Endothelial cell of umbilical vein (primary cell): ENCODE results near the gene B4GALT6. TPM values are rescaled to one million over a fixed set of nuclear protein-coding genes. Genes with fewer than 3 reads are reported as not detected.

Experiments used
- BruUV-seq: library from RNA; stranded (reverse); fragments of 400-500 nt; replicated peaks from 2 replicates; lab custom pipeline; 2021; lab: Mats Ljungman, UMichigan
- CTCF ChIA-PET: fragments of 300-600, 350-600 bp; sonication (Branson Sonifier 250); formaldehyde crosslinking; loops from one replicate; lab custom pipeline; 2021; ENCODE audit warnings: antibody characterized with exemption, inconsistent platforms; lab: Charles Lee
- POLR2A ChIA-PET: fragments of 300-600, 350-600 bp; sonication (Branson Sonifier 250); formaldehyde crosslinking; loops from one replicate; lab custom pipeline; 2021; ENCODE audit warnings: antibody characterized with exemption, inconsistent platforms; lab: Charles Lee
- DNase-seq: peaks from one replicate; pipeline ENCODE4 v3.0.0-alpha.2; 2011; ENCODE audit warnings: low read depth, low spot score
- FAIRE-seq: peaks from 2 replicates; lab custom pipeline; 2011; peaks lifted over from hg19 to GRCh38; lab: Jason Lieb, UNC
- H2AFZ ChIP-seq: 2 replicates; pipeline ENCODE4 v1.6.0; 2012; ENCODE audit warnings: low read depth, low read length, control low read depth, inconsistent platforms
- H3K27ac ChIP-seq: 2 replicates; pipeline ENCODE4 v1.5.1; 2011; ENCODE audit warnings: low read depth, mild to moderate bottlenecking, control low read depth, low read length, moderate library complexity; ENCODE audit not compliant: insufficient read depth
- H3K27me3 ChIP-seq, 2 experiments: 2 replicates each; pipeline versions ENCODE4 v1.6.0 to v1.6.1; 2011; ENCODE audit warnings: low read length in 2 of 2, mixed read lengths in 1 of 2; ENCODE audit not compliant: control insufficient read depth in 2 of 2, insufficient read depth in 2 of 2
- H3K36me3 ChIP-seq, 2 experiments: 2 replicates in 1 of 2; 3 replicates in 1 of 2; pipeline ENCODE4 v1.5.1; 2011; ENCODE audit warnings: low read length in 2 of 2, mild to moderate bottlenecking in 1 of 2, moderate library complexity in 1 of 2; ENCODE audit not compliant: control insufficient read depth in 2 of 2, insufficient read depth in 2 of 2; ENCODE audit errors: extremely low read depth in 1 of 2
- H3K4me1 ChIP-seq: 3 replicates; pipeline ENCODE4 v1.5.1; 2011; ENCODE audit warnings: mild to moderate bottlenecking, low read length; ENCODE audit not compliant: control insufficient read depth, insufficient read depth; ENCODE audit errors: extremely low read depth
- H3K4me2 ChIP-seq: 2 replicates; pipeline ENCODE4 v1.6.1; 2011; ENCODE audit warnings: low read length, control low read depth, mixed read lengths; ENCODE audit not compliant: insufficient read depth
- H3K4me3 ChIP-seq, 3 experiments: fragments of 200-600 bp in 1 of 3; sonication (generic), shearing (Covaris generic) in 1 of 3; replicated peaks in 1 of 3; 2 replicates each; pipeline ENCODE4 v1.5.1; 2011 to 2016; ENCODE audit warnings: control low read depth in 3 of 3, low read length in 3 of 3, mild to moderate bottlenecking in 2 of 3, inconsistent platforms in 1 of 3, low read depth in 1 of 3, moderate library complexity in 1 of 3; ENCODE audit not compliant: insufficient read depth in 1 of 3
- H3K79me2 ChIP-seq: 2 replicates; pipeline ENCODE4 v1.6.0; 2012; ENCODE audit warnings: low read length, inconsistent platforms; ENCODE audit not compliant: control insufficient read depth, insufficient read depth
- H3K9ac ChIP-seq: replicated peaks from 2 replicates; pipeline ENCODE3; 2011; ENCODE audit warnings: low read length, control low read depth; ENCODE audit not compliant: insufficient read depth; ENCODE audit errors: extremely low read depth
- H3K9me1 ChIP-seq: replicated peaks from 3 replicates; pipeline ENCODE4 v1.6.0; 2011; ENCODE audit warnings: mild to moderate bottlenecking, low read length; ENCODE audit not compliant: control insufficient read depth, insufficient read depth; ENCODE audit errors: extremely low read depth
- H3K9me3 ChIP-seq: replicated peaks from 2 replicates; pipeline ENCODE4 v1.5.1; 2012; ENCODE audit warnings: low read length, inconsistent platforms; ENCODE audit not compliant: control insufficient read depth, insufficient read depth
- H4K20me1 ChIP-seq: replicated peaks from 2 replicates; pipeline ENCODE3; 2011; ENCODE audit warnings: mild to moderate bottlenecking, low read length; ENCODE audit not compliant: control insufficient read depth, insufficient read depth; ENCODE audit errors: extremely low read depth
- EZH2 ChIP-seq: IDR thresholded peaks from 2 replicates; pipeline ENCODE4 v1.6.1; 2012; ENCODE audit warnings: borderline replicate concordance, low read depth, mild to moderate bottlenecking, moderate library complexity, low read length, inconsistent platforms; ENCODE audit not compliant: severe bottlenecking
- FOS ChIP-seq: IDR thresholded peaks from 2 replicates; pipeline ENCODE4 v1.6.1; 2011; ENCODE audit warnings: mild to moderate bottlenecking, low read length, moderate library complexity, borderline replicate concordance; ENCODE audit not compliant: insufficient read depth
- GATA2 ChIP-seq: IDR thresholded peaks from 2 replicates; pipeline ENCODE4 v1.7.0; 2011; ENCODE audit warnings: low read depth, mild to moderate bottlenecking, moderate library complexity, mixed read lengths, low read length; ENCODE audit not compliant: insufficient read length, insufficient read depth
- JUN ChIP-seq: IDR thresholded peaks from 2 replicates; pipeline ENCODE4 v1.6.1; 2011; ENCODE audit warnings: borderline replicate concordance, low read depth; ENCODE audit not compliant: insufficient read length, insufficient read depth
- MYC ChIP-seq: IDR thresholded peaks from one replicate; pipeline ENCODE4 v1.6.1; 2011; ENCODE audit warnings: mild to moderate bottlenecking, low read depth, low read length
- POLR2A ChIP-seq: IDR thresholded peaks from 2 replicates; pipeline ENCODE4 v1.6.1; 2012; ENCODE audit warnings: low read depth, mild to moderate bottlenecking, control low read depth, low read length
- POLR2AphosphoS5 ChIP-seq: IDR thresholded peaks from 2 replicates; pipeline ENCODE4 v1.6.1; 2012; ENCODE audit warnings: low read depth, mild to moderate bottlenecking, control low read depth, low read length, moderate library complexity; ENCODE audit not compliant: insufficient read depth
- dilution Hi-C: fragments of 300-500 bp; cut with MboI; formaldehyde crosslinking; loops from one replicate; pipeline ENCODE4 v1.15.0; 2019; ENCODE audit warnings: low sequenced_read_pairs; ENCODE audit not compliant: extremely low pct_ligation_motif_present
- intact Hi-C: fragments of 100-400 bp; cut with micrococcal nuclease; formaldehyde crosslinking; loops from one replicate; pipeline ENCODE4 v1.10.0; 2022
- polyA plus RNA-seq, 4 experiments: library from polyadenylated mRNA; depleted of rRNA in 3 of 4; stranded (reverse) in 3 of 4; unstranded in 1 of 4; fragments of >200 nt; gene quantifications; 2 replicates each; pipeline versions ENCODE4 v1.2.1 to v1.2.3, GENCODE V29; 2011 to 2012; ENCODE audit warnings: missing spikeins in 1 of 4
- total RNA-seq: library from RNA; stranded (reverse); gene quantifications from 2 replicates; pipeline ENCODE4 v1.2.3, GENCODE V29; 2021
- TF ChIP-seq, protein P1 (sequence below): IDR thresholded peaks from 2 replicates; pipeline ENCODE4 v1.6.1; 2011; ENCODE audit not compliant: insufficient read depth, insufficient read length
- TF ChIP-seq, protein P2 (sequence below), 2 donors: IDR thresholded peaks; 1 replicate in 1 of 2; 2 replicates in 1 of 2; pipeline ENCODE4 v1.5.1; 2011; ENCODE audit warnings: low read length in 2 of 2, mild to moderate bottlenecking in 2 of 2, moderate library complexity in 2 of 2, control low read depth in 1 of 2, inconsistent platforms in 1 of 2, low read depth in 1 of 2; ENCODE audit not compliant: insufficient read depth in 1 of 2; ENCODE audit errors: extremely low read depth in 1 of 2

The B4GALT6 gene
- total and polyA plus RNA-seq, 2 donors (not counting 3 experiments of a cell fraction or from before 2014, with no cell fraction given): 3.9 to 24.2 TPM

DNA sequence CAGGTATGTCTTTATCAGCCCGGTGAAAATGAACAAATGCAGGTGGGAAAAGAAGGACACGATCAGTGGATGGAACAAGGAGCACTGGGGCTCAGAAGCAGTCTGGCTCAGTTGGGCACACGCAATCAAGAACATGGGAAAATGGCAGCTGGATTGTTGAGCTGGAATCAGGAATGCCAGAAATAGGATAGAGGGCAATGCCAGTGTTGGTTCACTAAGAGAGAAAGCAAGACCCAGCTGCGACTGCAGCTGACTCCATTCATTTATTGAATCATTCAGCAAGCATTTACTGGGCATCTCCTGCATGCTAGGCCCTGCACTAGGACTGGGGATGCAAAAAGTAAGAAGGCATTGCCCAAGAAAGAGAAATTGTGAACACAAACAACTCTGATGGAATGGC lies 106.3 kb downstream of the B4GALT6 start:
- H3K4me1 ChIP-seq: peaks cover 4% of the 10 kb centered on the region
- TF ChIP-seq POLR2AphosphoS5 (no peak), MYC (no peak), EZH2 (no peak), FOS (no peak)
- TF ChIP-seq, protein P1, sequence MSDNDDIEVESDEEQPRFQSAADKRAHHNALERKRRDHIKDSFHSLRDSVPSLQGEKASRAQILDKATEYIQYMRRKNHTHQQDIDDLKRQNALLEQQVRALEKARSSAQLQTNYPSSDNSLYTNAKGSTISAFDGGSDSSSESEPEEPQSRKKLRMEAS: no peak
- H3K4me2 ChIP-seq: no peak overlapping the region
- H3K27me3 ChIP-seq: peaks cover 0 to 2% of the 10 kb centered on the region in 2 experiments
- H3K4me3 ChIP-seq: no peak overlapping the region
- H3K36me3 ChIP-seq: no peaks in the 10 kb centered on the region
- no peaks in the 10 kb centered on the region for H3K9me3 ChIP-seq
- no peaks in the 10 kb centered on the region for H4K20me1 ChIP-seq
- no peak overlapping the region for H3K27ac ChIP-seq
- no TSS peak for BruUV-seq
- no peaks in the 10 kb centered on the region for H3K9me1 ChIP-seq
- POLR2A ChIA-PET: no interaction called here
- no peaks in the 10 kb centered on the region for H3K79me2 ChIP-seq
- FAIRE-seq: no peak
- CTCF ChIA-PET: interaction anchor here (2.5 kb wide), 1 partner anchor 33 kb away, joined by 6 read pairs; no protein-coding TSS in a partner anchor
- dilution Hi-C loops (no loop called here), intact Hi-C loops (no loop called here)
- no peak overlapping the region for H2AFZ ChIP-seq
- no peak for DNase-seq
- H3K9ac ChIP-seq: no peak overlapping the region

DNA sequence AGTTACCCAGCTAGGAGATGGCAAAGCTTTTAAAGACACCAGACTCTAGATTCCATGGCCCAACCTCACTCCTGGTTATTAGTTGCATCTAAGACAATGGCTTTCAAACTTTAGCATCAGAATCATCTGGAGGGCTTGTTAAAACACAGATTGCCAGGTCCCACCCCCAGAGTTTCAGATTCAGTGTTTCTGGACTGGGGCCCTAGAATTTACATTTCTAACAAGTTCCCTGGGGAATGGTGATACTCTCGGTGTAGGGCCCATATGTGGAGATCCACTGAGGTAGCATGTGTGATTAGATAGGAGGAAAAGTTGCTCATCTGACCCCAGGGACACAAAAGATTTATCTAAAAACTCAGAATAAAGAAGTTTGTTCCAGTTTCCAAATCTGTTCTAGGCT lies 107.2 kb downstream of the B4GALT6 start:
- H2AFZ ChIP-seq: no peak overlapping the region
- TF ChIP-seq POLR2AphosphoS5 (no peak), GATA2 (no peak), EZH2 (no peak), FOS (no peak), POLR2A (no peak), JUN (no peak), MYC (no peak)
- TF ChIP-seq, protein P2, sequence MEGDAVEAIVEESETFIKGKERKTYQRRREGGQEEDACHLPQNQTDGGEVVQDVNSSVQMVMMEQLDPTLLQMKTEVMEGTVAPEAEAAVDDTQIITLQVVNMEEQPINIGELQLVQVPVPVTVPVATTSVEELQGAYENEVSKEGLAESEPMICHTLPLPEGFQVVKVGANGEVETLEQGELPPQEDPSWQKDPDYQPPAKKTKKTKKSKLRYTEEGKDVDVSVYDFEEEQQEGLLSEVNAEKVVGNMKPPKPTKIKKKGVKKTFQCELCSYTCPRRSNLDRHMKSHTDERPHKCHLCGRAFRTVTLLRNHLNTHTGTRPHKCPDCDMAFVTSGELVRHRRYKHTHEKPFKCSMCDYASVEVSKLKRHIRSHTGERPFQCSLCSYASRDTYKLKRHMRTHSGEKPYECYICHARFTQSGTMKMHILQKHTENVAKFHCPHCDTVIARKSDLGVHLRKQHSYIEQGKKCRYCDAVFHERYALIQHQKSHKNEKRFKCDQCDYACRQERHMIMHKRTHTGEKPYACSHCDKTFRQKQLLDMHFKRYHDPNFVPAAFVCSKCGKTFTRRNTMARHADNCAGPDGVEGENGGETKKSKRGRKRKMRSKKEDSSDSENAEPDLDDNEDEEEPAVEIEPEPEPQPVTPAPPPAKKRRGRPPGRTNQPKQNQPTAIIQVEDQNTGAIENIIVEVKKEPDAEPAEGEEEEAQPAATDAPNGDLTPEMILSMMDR (IDR thresholded peaks at IDR 0.05; ENCODE audit: extremely low read depth in 1 of 2, insufficient read depth in 1 of 2, low read depth in 1 of 2, low read length in 2 of 2): no peak
- TF ChIP-seq, protein P1: no peak
- no peaks in the 10 kb centered on the region for H3K9me3 ChIP-seq
- H3K79me2 ChIP-seq: no peaks in the 10 kb centered on the region
- no peak for DNase-seq
- ChIA-PET CTCF (interaction anchor here (1.3 to 2.5 kb wide), 2 partner anchors 33 to 145 kb away, joined by 4 to 6 read pairs; no protein-coding TSS in a partner anchor), POLR2A (no interaction called here)
- no peak overlapping the region for H3K4me2 ChIP-seq
- H3K4me3 ChIP-seq: no peak overlapping the region
- no peaks in the 10 kb centered on the region for H3K36me3 ChIP-seq
- FAIRE-seq: no peak
- BruUV-seq: no TSS peak
- no peaks in the 10 kb centered on the region for H4K20me1 ChIP-seq
- H3K27ac ChIP-seq: no peak overlapping the region
- intact Hi-C loops (no loop called here), dilution Hi-C loops (no loop called here)
- H3K4me1 ChIP-seq: peaks cover 4% of the 10 kb centered on the region
- H3K9ac ChIP-seq: no peak overlapping the region
- H3K9me1 ChIP-seq: no peaks in the 10 kb centered on the region
- H3K27me3 ChIP-seq: peaks cover 0 to 2% of the 10 kb centered on the region in 2 experiments
